Measurements from ENCODE around the gene YPEL3.

Gene YPEL3

DNA sequence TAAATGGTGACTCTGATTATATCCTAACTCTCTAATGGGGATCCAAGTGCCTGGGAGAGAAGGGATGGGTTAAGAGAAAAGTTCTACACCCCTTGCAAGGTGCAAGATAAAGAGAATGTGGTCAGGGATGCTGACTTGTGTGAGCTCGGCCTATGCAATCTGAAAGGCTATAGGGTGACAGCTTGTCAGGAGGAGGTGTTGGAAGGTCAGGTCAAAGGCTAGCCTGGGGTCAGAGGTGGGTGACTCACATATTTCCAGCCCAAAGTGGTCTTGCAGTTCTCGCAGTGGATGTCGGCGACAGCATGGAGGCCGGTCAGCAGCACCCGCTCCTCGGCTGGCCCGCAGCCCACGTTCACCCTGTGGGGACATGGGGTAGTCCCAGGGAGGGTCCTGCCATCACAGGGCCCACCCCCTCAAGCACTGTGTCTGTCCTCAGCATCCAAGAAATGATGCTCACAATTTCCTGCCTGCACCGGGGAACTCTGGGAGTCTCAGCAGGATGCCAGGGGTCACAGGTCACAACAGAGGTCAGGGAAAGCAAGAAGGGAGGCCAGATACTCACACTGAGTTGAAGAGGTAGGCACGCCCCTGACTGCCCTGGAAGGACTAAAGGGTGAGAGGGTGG lies 1.4 kb downstream of the YPEL3 start:
- in situ Hi-C loops (cut with HindIII; ENCODE audit: low pct_ligation_motif_present, low pct_unique_long_range_greater_than_20kb, low sequenced_read_pairs), result no loop called here

GRCh38 chr16:30092373-30093010 lies 3.5 kb downstream of the YPEL3 start:
- peak; percentile 82 for DNase-seq
- in situ Hi-C loops (cut with HindIII; ENCODE audit: low pct_ligation_motif_present, low pct_unique_long_range_greater_than_20kb, low sequenced_read_pairs), result no loop called here

More for the DNA sequence above, 1.4 kb downstream of the YPEL3 start:
- no peak for DNase-seq

GRCh38 chr16:30091474-30092372 lies 4.3 kb downstream of the YPEL3 start, which contains the start of gene TBX6:
TSS of gene TBX6 (minus strand) at chr16:30091924. CDS start at chr16:30091193, 731 bp downstream.
- DNase-seq, result peak; percentile 95
- in situ Hi-C loops (cut with HindIII; ENCODE audit: low pct_ligation_motif_present, low pct_unique_long_range_greater_than_20kb, low sequenced_read_pairs), result no loop called here

DNA sequence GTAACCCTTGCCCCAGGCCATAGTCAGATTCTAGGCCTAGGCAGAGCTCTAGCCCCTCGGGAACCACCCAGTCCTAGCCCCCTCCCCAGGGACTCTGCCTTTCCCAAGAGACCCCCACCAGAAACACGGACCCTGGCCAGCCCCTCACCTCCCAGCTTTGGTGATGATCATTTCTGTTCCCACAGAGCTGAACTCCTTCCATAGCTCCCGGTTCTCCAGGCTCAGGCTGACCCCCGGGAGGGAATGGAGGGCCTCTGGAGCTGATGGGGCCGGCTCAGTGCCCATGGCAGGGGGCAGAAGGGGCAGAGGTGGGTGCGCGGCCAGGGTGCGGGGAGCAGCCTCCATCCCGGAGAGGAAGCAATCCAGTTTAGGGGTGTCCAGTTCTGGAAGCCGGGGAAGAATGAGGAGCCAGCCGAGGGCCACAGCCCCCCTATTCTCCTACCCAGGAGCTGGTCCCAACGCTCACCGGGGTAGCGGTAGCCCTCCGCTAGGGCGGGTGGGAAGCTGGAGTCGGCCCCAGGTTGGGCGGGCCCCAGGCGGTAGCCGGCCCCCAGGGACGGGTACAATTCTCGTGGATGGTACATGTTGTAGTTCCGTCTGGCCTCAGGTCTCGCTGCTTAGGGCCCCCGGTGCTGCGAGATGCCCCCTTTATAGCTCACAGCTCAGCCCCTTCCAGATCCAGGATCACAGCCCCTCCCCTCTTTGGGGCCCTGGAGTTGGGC lies 5.2 kb downstream of the YPEL3 start:
- in situ Hi-C loops (cut with HindIII; ENCODE audit: low pct_ligation_motif_present, low pct_unique_long_range_greater_than_20kb, low sequenced_read_pairs), result no loop called here
- DNase-seq, result no peak

DNA sequence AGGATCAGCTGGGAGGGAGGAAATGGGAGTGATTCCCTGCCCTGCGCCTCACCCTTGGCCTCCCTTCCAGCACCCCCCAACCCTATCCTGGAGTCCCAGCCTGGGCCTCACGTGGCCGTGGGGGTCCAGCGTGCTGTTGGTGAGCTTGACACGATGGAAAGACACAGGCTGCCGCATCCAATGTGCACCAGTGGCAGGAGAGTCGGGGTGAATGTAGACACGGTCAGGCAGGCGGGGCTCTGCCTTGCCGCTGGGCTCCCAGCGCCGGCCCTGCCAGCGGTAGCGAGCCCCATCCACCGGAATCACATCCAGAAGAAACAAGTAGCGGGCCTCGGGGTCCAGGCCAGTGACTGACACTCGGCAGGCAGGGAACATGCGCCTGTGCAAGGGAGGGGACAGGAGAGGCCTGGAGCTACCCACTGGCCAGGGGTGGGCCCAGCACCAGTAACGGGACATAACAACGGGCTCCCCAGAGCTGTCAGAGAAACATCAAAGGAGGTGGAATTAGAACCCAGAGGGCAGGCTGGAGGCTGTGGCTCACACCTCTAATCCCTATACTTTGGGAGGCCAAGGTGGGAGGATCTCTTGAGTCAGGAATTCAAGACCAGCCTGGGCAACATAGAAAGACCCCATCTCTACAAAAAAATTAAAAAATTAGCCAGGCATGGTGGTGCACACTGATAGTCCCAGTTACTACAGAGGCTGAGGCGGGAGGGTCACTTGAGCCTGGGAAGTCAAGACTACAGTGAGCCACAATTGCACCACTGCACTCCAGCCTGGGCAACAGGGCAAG lies 7.0 kb downstream of the YPEL3 start:
- in situ Hi-C loops (cut with HindIII; ENCODE audit: low pct_ligation_motif_present, low pct_unique_long_range_greater_than_20kb, low sequenced_read_pairs), result no loop called here
- no peak for DNase-seq

DNA sequence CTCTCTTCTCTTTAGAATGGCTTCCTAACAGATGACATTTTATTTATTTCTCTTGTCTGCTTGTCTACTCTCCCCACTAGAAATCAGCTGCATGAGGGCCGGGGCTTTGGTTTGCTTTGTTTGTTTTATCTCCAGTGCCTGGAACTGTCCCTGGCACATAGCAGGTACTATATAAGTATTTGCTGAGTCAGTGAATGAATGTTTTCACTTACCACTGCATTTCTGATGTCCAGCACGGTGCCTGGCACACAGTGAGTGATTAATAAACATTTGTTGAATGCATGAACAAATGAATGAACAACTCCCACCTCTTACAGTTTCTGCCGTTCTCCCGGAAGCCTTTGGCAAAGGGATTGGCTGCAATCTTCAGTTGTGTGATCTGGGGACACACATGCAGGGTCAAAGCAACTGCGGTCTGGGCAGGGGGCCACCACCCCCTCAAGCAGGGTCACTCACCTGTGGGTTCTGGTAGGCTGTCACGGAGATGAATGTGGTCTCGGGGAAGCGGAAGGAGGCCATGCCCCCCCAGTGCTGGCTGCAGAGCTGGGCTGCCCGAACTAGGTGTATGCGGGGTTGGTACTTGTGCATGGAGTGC lies 7.7 kb downstream of the YPEL3 start:
- in situ Hi-C loops (cut with HindIII; ENCODE audit: low pct_ligation_motif_present, low pct_unique_long_range_greater_than_20kb, low sequenced_read_pairs), result no loop called here
- DNase-seq, result no peak

- DNase-seq, result no peak
- in situ Hi-C loops (cut with HindIII; ENCODE audit: low pct_ligation_motif_present, low pct_unique_long_range_greater_than_20kb, low sequenced_read_pairs), result no loop called here
Observed at GRCh38 chr16:30087181-30087898, 8.7 kb downstream of the YPEL3 start.

DNA sequence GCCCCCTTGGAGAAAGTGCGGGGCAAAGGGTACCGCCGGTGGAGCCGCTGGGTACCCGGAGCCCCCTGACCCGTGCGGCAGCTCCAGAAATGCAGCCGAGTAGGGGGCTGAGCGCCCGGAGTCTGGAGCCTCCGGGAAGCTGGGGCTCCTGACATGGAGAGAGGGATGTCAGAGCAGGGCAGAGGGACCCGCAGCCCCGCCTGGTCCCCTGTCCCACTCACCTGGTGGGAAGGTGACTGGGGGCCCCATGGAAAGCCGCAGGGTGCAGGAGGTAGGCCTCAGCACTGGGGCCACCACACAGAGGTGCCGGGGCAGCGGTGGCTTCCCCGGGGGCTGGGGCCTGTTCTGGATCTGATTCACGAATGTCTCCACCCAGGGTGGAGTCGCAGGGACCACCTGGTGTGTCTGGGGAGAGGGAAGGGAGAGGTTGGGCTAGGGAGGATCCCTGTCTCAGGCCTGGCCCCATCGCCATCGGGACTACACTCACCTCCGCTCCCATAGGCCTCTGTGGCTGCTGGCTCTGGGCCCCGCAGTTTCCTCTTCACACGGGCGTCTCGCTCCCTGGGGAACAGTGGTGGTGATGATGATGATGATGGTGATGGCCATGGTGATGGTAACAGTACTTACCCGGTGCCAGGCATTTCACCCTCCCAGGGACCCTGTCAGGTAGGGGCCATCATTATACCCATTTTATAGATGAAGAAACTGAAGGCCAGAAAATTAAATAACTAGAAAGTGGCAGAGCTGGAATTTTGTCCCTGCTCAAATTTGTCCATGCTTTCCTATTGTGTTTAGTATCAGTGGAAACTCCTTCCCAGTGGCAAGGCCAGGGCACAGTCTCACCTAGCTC lies 9.5 kb downstream of the YPEL3 start:
- in situ Hi-C loops (cut with HindIII; ENCODE audit: low pct_ligation_motif_present, low pct_unique_long_range_greater_than_20kb, low sequenced_read_pairs), result no loop called here
- no peak for DNase-seq

- DNase-seq, result no peak
- in situ Hi-C loops (cut with HindIII; ENCODE audit: low pct_ligation_motif_present, low pct_unique_long_range_greater_than_20kb, low sequenced_read_pairs), result no loop called here
Observed at GRCh38 chr16:30085820-30086219, 10.2 kb downstream of the YPEL3 start.

DNA sequence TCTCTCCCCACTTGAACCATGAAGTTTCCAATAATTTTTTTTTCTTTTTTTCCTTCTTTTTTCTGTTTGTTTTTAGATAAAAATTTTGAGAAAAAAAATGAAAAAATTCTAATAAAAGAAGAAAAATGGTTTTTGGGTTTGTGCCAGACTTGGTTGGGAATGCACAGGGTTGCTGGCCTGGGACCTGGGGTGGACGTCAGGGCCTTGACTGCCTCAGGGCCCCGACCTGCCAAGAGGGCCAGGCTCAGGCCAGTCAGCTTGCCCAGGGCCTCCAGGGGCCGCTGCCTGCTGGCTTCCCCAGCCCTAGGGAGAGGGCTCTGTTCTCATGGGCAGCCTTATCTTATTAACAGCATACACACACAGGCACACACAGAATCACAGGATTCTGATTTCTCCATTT lies 10.8 kb downstream of the YPEL3 start:
- in situ Hi-C loops (cut with HindIII; ENCODE audit: low pct_ligation_motif_present, low pct_unique_long_range_greater_than_20kb, low sequenced_read_pairs), result no loop called here

GRCh38 chr16:30084816-30085159 lies 11.2 kb downstream of the YPEL3 start:
- in situ Hi-C loops (cut with HindIII; ENCODE audit: low pct_ligation_motif_present, low pct_unique_long_range_greater_than_20kb, low sequenced_read_pairs), result no loop called here
- no peak for DNase-seq

More for the DNA sequence above, 10.8 kb downstream of the YPEL3 start:
- DNase-seq, result no peak

DNA sequence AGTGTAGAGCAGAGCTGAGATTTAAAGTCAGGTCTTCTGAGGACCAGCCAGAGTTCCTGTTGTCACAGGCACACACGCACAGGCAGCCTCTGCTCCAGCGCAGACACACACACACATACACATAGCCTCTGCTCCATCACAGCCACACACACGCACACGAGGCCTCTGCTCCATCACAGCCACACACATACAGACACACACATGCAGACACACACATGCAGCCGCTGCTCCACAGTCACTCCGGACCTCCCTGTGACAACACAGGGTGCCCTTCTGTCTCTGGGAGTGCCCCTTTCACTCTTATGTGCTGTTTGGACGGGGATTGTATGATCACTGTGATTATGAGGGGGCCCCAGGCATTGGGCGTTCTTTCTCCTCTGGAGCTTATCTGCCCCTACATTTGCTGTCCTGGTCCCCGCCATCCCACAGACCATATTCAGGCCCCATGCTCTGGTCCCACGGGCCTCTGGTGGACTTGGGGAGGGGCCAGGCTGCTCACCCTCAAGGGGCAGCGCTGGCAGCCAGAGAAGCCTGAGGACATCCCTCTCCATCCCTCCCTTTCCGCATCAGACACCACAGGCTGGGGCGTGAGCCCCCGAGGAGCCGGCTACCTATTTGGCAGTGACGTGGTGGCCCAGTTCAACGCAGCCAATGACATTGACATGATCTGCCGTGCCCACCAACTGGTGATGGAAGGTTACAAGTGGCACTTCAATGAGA lies 11.8 kb downstream of the YPEL3 start:
- no peak for DNase-seq
- in situ Hi-C loops (cut with HindIII; ENCODE audit: low pct_ligation_motif_present, low pct_unique_long_range_greater_than_20kb, low sequenced_read_pairs), result no loop called here

GRCh38 chr16:30083216-30084055 lies 12.6 kb downstream of the YPEL3 start:
- in situ Hi-C loops (cut with HindIII; ENCODE audit: low pct_ligation_motif_present, low pct_unique_long_range_greater_than_20kb, low sequenced_read_pairs), result no loop called here
- DNase-seq, result no peak

- in situ Hi-C loops (cut with HindIII; ENCODE audit: low pct_ligation_motif_present, low pct_unique_long_range_greater_than_20kb, low sequenced_read_pairs), result no loop called here
- DNase-seq, result no peak
Observed at GRCh38 chr16:30082545-30083090, 13.4 kb downstream of the YPEL3 start.

GRCh38 chr16:30079480-30079879 lies 16.5 kb downstream of the YPEL3 start:
- DNase-seq, result no peak
- in situ Hi-C loops (cut with HindIII; ENCODE audit: low pct_ligation_motif_present, low pct_unique_long_range_greater_than_20kb, low sequenced_read_pairs), result no loop called here

All from ACHN (cell line).